Thoracic aorta (tissue), 2 donors: Measurements from ENCODE around the gene PPP2R3A. TPM values are rescaled to one million over a fixed set of nuclear protein-coding genes. Genes with fewer than 3 reads are reported as not detected.
"Not testable (repeated sequence)": the region's sequence is repeated elsewhere in the genome, so short reads cannot be mapped to it uniquely, and the experiment has no call there.

Source experiments
- ATAC-seq: fragments of 150-250 bp; one replicate; pipeline ENCODE4 v1.8.0; 2017; ENCODE audit warnings: low read depth; ENCODE audit not compliant: insufficient number of reproducible peaks, low FRiP score
- DNase-seq: peaks from one replicate; pipeline ENCODE4 v3.0.0-alpha.2; 2020; ENCODE audit warnings: low spot score
- H3K27ac ChIP-seq, 2 donors: fragments of 200-600 bp; sonication (generic); 1 replicate in 1 of 2; 2 replicates in 1 of 2; pipeline ENCODE4 v1.5.1; 2016; ENCODE audit warnings: mild to moderate bottlenecking in 2 of 2, moderate library complexity in 2 of 2
- H3K27me3 ChIP-seq: fragments of 200-600 bp; sonication (generic); replicated peaks from 2 replicates; pipeline ENCODE4 v1.6.0; 2016; ENCODE audit warnings: mild to moderate bottlenecking; ENCODE audit not compliant: insufficient read depth
- H3K36me3 ChIP-seq: fragments of 200-600 bp; sonication (generic); one replicate; pipeline ENCODE4 v1.5.1; 2016
- H3K4me1 ChIP-seq, 2 donors: fragments of 200-600 bp; sonication (generic); 1 replicate in 1 of 2; 2 replicates in 1 of 2; pipeline versions ENCODE4 v1.5.1 to v1.6.0; 2016; ENCODE audit warnings: low read depth in 2 of 2, mild to moderate bottlenecking in 1 of 2; ENCODE audit not compliant: control insufficient read depth in 1 of 2
- H3K4me3 ChIP-seq: fragments of 200-600 bp; sonication (generic); 2 replicates; pipeline ENCODE4 v1.5.1; 2016; ENCODE audit warnings: mild to moderate bottlenecking
- H3K9me3 ChIP-seq: fragments of 200-600 bp; sonication (generic); 2 replicates; pipeline ENCODE4 v1.5.1; 2016
- total RNA-seq, 2 donors: library from RNA; depleted of rRNA; stranded (reverse); fragments of >200 nt; gene quantifications; one replicate each; pipeline versions ENCODE4 v1.1.0 to v1.2.3, GENCODE V29; 2016
- TF ChIP-seq, protein P1 (sequence below): fragments of 200-600 bp; sonication (generic); IDR thresholded peaks from one replicate; pipeline ENCODE4 v1.5.1; 2019; ENCODE audit warnings: antibody characterized with exemption

The PPP2R3A gene
- total RNA-seq, 2 donors from 2014 or later = 6.8 to 18.0 TPM

DNA sequence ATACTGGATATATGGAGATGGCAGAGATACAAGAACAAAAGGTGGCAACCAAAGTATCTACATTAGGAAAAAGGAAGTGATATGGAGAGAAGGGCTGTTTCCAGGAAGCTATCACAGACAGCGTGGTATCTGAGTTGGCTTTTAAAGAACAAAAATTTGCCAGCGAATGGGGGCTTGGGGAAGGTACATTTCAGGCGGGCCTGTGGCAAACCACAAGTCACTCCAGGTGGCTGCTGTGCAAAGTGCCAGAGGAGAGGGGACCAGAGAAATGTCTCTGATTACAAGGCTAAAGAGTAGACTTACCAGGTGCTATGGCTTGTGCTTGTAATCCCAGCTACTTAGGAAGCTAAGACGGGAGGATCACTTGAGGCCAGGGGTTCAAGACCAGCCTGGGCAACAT lies 139.5 kb downstream of the PPP2R3A start:
- H3K9me3 ChIP-seq = no peaks in the 10 kb centered on the region
- TF ChIP-seq, protein P1, sequence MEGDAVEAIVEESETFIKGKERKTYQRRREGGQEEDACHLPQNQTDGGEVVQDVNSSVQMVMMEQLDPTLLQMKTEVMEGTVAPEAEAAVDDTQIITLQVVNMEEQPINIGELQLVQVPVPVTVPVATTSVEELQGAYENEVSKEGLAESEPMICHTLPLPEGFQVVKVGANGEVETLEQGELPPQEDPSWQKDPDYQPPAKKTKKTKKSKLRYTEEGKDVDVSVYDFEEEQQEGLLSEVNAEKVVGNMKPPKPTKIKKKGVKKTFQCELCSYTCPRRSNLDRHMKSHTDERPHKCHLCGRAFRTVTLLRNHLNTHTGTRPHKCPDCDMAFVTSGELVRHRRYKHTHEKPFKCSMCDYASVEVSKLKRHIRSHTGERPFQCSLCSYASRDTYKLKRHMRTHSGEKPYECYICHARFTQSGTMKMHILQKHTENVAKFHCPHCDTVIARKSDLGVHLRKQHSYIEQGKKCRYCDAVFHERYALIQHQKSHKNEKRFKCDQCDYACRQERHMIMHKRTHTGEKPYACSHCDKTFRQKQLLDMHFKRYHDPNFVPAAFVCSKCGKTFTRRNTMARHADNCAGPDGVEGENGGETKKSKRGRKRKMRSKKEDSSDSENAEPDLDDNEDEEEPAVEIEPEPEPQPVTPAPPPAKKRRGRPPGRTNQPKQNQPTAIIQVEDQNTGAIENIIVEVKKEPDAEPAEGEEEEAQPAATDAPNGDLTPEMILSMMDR = no peak
- ATAC-seq (no peak), DNase-seq (no peak)
- no peak overlapping the region for H3K4me3 ChIP-seq
- H3K36me3 ChIP-seq = peaks cover 5% of the 10 kb centered on the region
- H3K4me1 ChIP-seq = peaks cover 0 to 2% of the 10 kb centered on the region in 2 donors
- no peaks in the 10 kb centered on the region for H3K27me3 ChIP-seq
- no peak overlapping the region for H3K27ac ChIP-seq

DNA sequence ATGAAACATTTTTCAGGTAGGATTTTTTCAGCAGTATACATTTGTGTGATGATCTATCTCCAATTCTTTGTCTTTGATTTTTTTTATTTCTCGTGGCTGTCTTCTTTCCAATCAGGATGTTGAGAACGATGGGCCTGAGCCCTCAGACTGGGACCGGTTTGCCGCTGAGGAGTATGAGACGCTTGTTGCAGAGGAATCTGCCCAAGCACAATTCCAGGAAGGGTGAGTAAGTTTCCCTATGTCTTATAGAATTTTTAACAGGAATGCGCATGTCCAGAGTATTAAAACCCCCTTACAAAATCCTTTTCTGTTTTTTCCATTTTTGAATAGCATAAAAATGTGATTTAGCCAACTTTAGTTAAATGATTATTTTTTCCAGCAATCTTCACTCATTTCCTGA lies 140.6 kb downstream of the PPP2R3A start:
- DNase-seq = no peak
- Histone ChIP-seq H3K27ac (no peak overlapping the region), H3K9me3 (no peaks in the 10 kb centered on the region), H3K36me3 (peaks cover 5% of the 10 kb centered on the region), H3K4me3 (no peak overlapping the region), H3K27me3 (no peaks in the 10 kb centered on the region), H3K4me1 (peaks cover 0 to 3% of the 10 kb centered on the region in 2 donors)
- TF ChIP-seq, protein P1 = no peak
- ATAC-seq = no peak

- Histone ChIP-seq H3K9me3 (no peaks in the 10 kb centered on the region), H3K27me3 (no peaks in the 10 kb centered on the region), H3K36me3 (peaks cover under 1% of the 10 kb centered on the region), H3K4me1 (peaks cover 0 to 3% of the 10 kb centered on the region in 2 donors), H3K4me3 (no peak overlapping the region), H3K27ac (no peak overlapping the region)
- DNase-seq (no peak), ATAC-seq (no peak)
- TF ChIP-seq, protein P1 = no peak
These were observed 144.0 kb downstream of the PPP2R3A start for GRCh38 chr3:136109499-136109898.

GRCh38 chr3:136110481-136110880 lies 145.0 kb downstream of the PPP2R3A start:
- no peaks in the 10 kb centered on the region for H3K36me3 ChIP-seq
- DNase-seq (no peak), ATAC-seq (no peak)
- no peak overlapping the region for H3K27ac ChIP-seq
- H3K9me3 ChIP-seq = no peaks in the 10 kb centered on the region
- no peaks in the 10 kb centered on the region for H3K27me3 ChIP-seq
- no peak overlapping the region for H3K4me3 ChIP-seq
- TF ChIP-seq, protein P1 = no peak
- peaks cover 0 to 3% of the 10 kb centered on the region in 2 donors for H3K4me1 ChIP-seq

DNA sequence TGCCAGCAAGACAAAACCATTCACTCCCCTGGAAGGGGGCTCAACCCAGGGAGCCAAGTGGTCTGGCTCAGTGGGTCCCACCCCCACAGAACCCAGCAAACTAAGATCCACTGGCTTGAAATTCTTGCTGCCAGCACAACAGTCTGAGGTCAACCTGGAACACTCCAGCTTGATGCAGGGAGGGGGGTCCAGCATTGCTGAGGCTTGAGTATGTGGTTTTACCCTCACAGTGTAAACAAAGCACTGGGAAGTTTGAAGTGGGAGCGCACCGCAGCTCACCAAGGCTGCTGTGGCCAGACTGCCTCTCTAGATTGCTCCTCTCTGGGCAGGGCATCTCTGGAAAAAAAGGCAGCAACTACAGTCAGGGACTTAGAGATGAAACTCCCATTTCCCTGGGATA lies 148.9 kb downstream of the PPP2R3A start:
- Histone ChIP-seq H3K9me3 (no peaks in the 10 kb centered on the region), H3K4me3 (no peak overlapping the region), H3K36me3 (no peaks in the 10 kb centered on the region), H3K27me3 (no peaks in the 10 kb centered on the region), H3K27ac (no peak overlapping the region), H3K4me1 (peaks cover 0 to 3% of the 10 kb centered on the region in 2 donors)
- ATAC-seq (no peak), DNase-seq (no peak)
- TF ChIP-seq, protein P1 = no peak

DNA sequence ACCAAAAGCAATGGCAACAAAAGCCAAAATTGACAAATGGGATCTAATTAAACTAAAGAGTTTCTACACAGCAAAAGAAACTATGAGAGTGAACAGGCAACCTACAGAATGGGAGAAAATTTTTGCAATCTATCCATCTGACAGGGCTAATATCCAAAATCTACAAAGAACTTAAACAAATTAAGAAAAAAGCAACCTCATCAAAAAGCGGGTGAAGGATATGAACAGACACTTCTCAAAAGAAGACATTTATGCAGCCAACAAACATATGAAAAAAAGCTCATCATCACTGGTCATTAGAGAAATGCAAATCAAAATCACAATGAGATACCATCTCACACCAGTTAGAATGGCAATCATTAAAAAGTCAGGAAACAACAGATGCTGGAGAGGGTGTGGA lies 153.8 kb downstream of the PPP2R3A start:
- not testable (repeated sequence) for H3K27me3 ChIP-seq, H3K9me3 ChIP-seq, ATAC-seq, H3K4me1 ChIP-seq, DNase-seq, H3K4me3 ChIP-seq, H3K36me3 ChIP-seq, H3K27ac ChIP-seq

DNA sequence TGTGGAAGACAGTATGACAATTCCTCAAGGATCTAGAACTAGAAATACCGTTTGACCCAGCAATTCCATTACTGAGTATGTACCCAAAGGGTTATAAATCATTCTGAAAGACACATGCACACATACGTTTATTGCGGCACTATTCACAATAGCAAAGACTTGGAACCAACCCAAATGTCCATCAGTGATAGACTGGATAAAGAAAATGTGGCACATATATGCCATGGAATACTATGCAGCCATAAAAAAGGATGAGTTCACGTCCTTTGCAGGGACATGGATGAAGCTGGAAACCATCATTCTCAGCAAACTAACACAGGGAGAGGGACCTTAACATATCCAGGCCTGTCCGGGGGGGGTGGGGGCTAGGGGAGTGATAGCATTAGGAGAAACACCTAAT lies 154.3 kb downstream of the PPP2R3A start:
- not testable (repeated sequence) for H3K4me1 ChIP-seq, ATAC-seq, H3K9me3 ChIP-seq

More for the DNA sequence above, 154.3 kb downstream of the PPP2R3A start:
- not testable (repeated sequence) for H3K27ac ChIP-seq, DNase-seq, H3K27me3 ChIP-seq, H3K4me3 ChIP-seq, H3K36me3 ChIP-seq
